H54 (cell line): ENCODE results near the gene FAU.
"Not testable (repeated sequence)": the region's sequence is repeated elsewhere in the genome, so short reads cannot be mapped to it uniquely, and the experiment has no call there.

Experiments used
- DNase-seq: peaks from one replicate; pipeline ENCODE4 v3.0.0; 2011; ENCODE audit warnings: low spot score, mixed read lengths; ENCODE audit not compliant: insufficient read length
- FAIRE-seq: peaks from 3 replicates; lab custom pipeline; 2011; peaks lifted over from hg19 to GRCh38; lab: Jason Lieb, UNC
- POLR2A ChIP-seq: IDR thresholded peaks from 2 replicates; pipeline ENCODE4 v1.6.1; 2011; ENCODE audit warnings: low read depth, mild to moderate bottlenecking, low read length

The FAU gene

GRCh38 chr11:65124480-65125196, 2.7 kb upstream of the FAU start:
- DNase-seq (no peak), FAIRE-seq (no peak)
- no peak for TF ChIP-seq POLR2A

- DNase-seq (no peak), FAIRE-seq (no peak)
- TF ChIP-seq POLR2A = no peak
Observed at GRCh38 chr11:65121447-65121864, 478 bp downstream of the FAU start.

GRCh38 chr11:65120831-65121230, 1.1 kb downstream of the FAU start:
- DNase-seq = no peak
- no peak for FAIRE-seq
- TF ChIP-seq POLR2A = no peak

DNA sequence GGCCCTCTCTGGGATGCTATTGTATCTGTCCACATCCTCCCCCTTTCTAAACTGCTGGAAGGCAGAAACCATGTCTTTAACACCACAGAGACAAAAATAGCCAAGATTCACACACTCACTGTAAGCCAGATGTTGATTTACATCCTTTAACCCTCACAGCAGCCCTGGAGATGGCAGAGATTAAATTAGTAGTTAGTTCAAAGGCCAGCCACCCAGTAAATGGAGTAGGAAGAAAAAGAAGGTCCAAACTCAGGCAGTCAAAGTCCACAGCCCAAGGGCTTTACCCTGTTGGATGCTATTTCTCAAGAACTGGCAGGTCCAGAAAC, 2.3 kb downstream of the FAU start:
- TF ChIP-seq POLR2A = no peak
- DNase-seq (no peak), FAIRE-seq (no peak)

GRCh38 chr11:65118891-65119669, 2.9 kb downstream of the FAU start:
- DNase-seq, FAIRE-seq: not testable (repeated sequence)

GRCh38 chr11:65118097-65118837, 3.7 kb downstream of the FAU start:
- no peak for TF ChIP-seq POLR2A
- DNase-seq (no peak), FAIRE-seq (no peak)

- FAIRE-seq = peak; percentile 20
- TF ChIP-seq POLR2A = peak; percentile 71
- DNase-seq = peak; percentile 92
Observed at GRCh38 chr11:65117206-65118096, 4.5 kb downstream of the FAU start, which contains the start of gene ZNHIT2. Gene ZNHIT2 (minus strand): TSS chr11:65117701. CDS start chr11:65117653, 48 bp downstream.

GRCh38 chr11:65116370-65117205, 5.3 kb downstream of the FAU start:
- DNase-seq (no peak), FAIRE-seq (no peak)
- no peak for TF ChIP-seq POLR2A

- TF ChIP-seq POLR2A = no peak
- FAIRE-seq (no peak), DNase-seq (no peak)
Observed at GRCh38 chr11:65115361-65116082, 6.4 kb downstream of the FAU start.

- FAIRE-seq (no peak), DNase-seq (no peak)
- TF ChIP-seq POLR2A = no peak
Observed at GRCh38 chr11:65114538-65115171, 7.3 kb downstream of the FAU start.

DNA sequence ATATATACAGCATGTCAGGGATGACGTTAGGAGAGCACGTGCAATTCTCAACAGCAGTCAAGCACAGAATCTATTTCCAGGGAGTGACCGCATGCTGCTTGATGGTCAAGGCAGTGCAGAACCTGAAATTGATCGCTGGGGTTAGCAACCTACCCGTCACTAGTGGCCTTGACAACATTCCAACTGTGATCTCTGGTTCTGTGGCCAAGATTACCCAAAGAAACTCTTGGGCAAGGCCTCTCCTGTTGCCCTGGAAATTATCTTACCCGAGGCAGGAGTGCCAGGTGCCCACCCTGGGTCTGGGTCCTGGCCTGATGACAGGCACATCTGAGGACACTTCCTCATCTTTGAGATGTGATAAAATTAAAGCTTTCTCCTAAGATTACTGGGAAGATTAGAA, 8.1 kb downstream of the FAU start:
- TF ChIP-seq POLR2A = no peak
- no peak for FAIRE-seq

More for the DNA sequence above, 8.1 kb downstream of the FAU start:
- no peak for DNase-seq
